BE2C (cell line): ENCODE data around the gene CTSZ.
A peak's percentile ranks its signal among the peaks of the same experiment; 100 is the strongest.

ENCODE experiments used
- DNase-seq: peaks from one replicate; pipeline ENCODE4 v3.0.0-alpha.2; 2020
- H3K27me3 ChIP-seq: fragments of 250-450 bp; sonication (Bioruptor Pico); 2 replicates; pipeline ENCODE4 v1.5.1; 2020; ENCODE audit warnings: mild to moderate bottlenecking
- H3K36me3 ChIP-seq: fragments of 250-450 bp; sonication (Bioruptor Pico); 2 replicates; pipeline ENCODE4 v1.5.1; 2020; ENCODE audit warnings: mild to moderate bottlenecking
- H3K4me1 ChIP-seq: fragments of 250-450 bp; sonication (Bioruptor Pico); 2 replicates; pipeline ENCODE4 v1.5.1; 2020
- H3K4me3 ChIP-seq: 2 replicates; pipeline ENCODE4 v1.5.1; 2011; ENCODE audit warnings: low read depth, low read length
- H3K9me3 ChIP-seq: fragments of 250-450 bp; sonication (Bioruptor Pico); 2 replicates; pipeline ENCODE4 v1.5.1; 2020
- TF ChIP-seq, protein P1 (sequence below): IDR thresholded peaks from 2 replicates; pipeline ENCODE4 v1.5.1; 2012; ENCODE audit warnings: mild to moderate bottlenecking, low read depth, low read length

Gene CTSZ

GRCh38 chr20:59017493-59018231 lies 10.6 kb upstream of the CTSZ start:
- H3K4me1 ChIP-seq: peaks cover 12% of the 10 kb centered on the region
- no peaks in the 10 kb centered on the region for H3K9me3 ChIP-seq
- no peak for DNase-seq
- H3K4me3 ChIP-seq: no peak overlapping the region
- H3K36me3 ChIP-seq: peaks cover 6% of the 10 kb centered on the region
- H3K27me3 ChIP-seq: no peaks in the 10 kb centered on the region
- TF ChIP-seq, protein P1, sequence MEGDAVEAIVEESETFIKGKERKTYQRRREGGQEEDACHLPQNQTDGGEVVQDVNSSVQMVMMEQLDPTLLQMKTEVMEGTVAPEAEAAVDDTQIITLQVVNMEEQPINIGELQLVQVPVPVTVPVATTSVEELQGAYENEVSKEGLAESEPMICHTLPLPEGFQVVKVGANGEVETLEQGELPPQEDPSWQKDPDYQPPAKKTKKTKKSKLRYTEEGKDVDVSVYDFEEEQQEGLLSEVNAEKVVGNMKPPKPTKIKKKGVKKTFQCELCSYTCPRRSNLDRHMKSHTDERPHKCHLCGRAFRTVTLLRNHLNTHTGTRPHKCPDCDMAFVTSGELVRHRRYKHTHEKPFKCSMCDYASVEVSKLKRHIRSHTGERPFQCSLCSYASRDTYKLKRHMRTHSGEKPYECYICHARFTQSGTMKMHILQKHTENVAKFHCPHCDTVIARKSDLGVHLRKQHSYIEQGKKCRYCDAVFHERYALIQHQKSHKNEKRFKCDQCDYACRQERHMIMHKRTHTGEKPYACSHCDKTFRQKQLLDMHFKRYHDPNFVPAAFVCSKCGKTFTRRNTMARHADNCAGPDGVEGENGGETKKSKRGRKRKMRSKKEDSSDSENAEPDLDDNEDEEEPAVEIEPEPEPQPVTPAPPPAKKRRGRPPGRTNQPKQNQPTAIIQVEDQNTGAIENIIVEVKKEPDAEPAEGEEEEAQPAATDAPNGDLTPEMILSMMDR: no peak

DNA sequence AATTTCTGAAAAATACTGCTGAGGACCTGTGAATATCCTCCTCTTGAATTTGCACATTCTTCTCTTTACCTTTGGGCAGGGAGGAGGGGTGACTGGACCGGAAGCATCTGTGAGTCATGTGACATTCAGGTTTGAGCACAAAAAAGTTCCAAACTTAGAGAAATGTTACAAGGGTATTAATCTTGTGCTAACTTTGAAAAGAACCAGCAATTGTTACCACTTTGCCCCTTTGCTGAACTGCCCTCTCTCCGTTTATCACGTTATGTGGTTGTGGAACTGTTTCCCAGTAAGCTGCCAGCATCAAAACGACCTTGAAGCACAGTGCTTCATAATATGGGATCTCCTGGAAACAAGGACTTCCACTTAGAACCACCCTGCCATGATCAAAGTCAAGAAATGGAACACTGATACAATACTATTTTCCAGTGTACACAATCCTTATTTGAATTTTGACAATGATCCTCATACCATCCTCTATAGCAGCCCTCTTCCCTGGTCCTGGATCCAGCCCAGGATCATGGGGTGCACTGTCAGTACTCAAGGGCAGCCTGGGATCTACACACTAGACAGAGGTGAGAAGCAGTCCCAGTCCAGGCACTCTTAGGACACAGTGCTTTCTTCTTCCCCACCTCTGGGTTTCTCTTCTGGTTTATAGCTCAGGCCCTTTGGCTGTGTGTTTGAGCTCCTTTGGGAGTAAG lies 9.9 kb upstream of the CTSZ start:
- DNase-seq: no peak
- TF ChIP-seq, protein P1: no peak

DNA sequence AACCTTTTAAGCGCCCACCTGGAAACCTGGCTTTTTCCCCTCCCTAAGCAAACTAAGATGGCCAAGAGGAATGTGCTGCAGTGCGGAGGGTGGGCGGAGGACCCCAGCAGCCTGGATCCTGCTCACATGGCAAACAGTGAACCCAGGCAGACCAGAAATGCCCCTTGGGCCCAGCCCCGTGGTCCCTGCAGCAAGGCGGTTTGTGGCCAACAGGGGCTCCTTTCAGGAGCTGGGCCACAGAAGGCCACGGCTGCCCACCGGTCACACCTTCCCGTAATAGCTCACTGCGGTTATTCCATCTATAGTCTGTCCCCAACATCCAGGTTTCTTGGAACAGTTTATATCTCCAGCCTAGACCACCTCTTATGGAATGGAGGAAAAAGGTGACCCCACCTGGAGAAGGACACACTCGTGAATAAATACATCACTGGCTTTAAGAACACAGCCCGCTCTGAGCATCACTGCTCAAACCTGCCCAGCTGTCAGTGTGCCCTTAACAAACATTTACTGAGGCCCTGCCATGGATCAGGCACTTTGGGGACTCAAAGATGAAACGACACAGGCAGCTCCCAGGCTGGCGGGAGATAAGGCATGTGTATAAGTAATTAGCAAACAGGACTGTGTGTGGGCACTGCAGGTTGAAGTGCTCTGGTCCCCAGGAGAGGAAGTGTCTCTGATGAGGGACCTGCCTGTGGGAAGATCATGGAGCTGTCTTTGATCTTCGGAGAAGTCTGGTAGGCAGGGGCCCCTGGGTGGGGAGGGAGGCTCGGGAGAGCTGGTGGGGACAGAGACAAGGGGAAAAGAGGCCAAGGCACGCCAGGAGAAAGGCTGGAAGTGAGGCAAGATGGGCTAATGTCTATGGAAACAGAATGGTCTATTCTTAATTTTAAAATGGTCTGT lies 9.0 kb upstream of the CTSZ start:
- H3K4me3 ChIP-seq: no peak overlapping the region
- H3K9me3 ChIP-seq: no peaks in the 10 kb centered on the region
- no peaks in the 10 kb centered on the region; the same call in 1 of the 2 replicates for H3K36me3 ChIP-seq
- H3K27me3 ChIP-seq: no peaks in the 10 kb centered on the region
- peaks cover 10% of the 10 kb centered on the region for H3K4me1 ChIP-seq
- DNase-seq: peak; percentile 55
- TF ChIP-seq, protein P1: no peak

More for the DNA sequence above, 9.9 kb upstream of the CTSZ start:
- Histone ChIP-seq H3K4me3 (no peak overlapping the region), H3K36me3 (peaks cover 2% of the 10 kb centered on the region), H3K9me3 (no peaks in the 10 kb centered on the region), H3K27me3 (no peaks in the 10 kb centered on the region), H3K4me1 (peaks cover 12% of the 10 kb centered on the region)

- Histone ChIP-seq H3K9me3 (no peaks in the 10 kb centered on the region), H3K4me3 (no peak overlapping the region), H3K36me3 (no peaks in the 10 kb centered on the region; the same call in 1 of the 2 replicates), H3K4me1 (peaks cover 7% of the 10 kb centered on the region), H3K27me3 (no peaks in the 10 kb centered on the region)
- TF ChIP-seq, protein P1: no peak
- DNase-seq: no peak
Measured at GRCh38 chr20:59015411-59015810, 8.4 kb upstream of the CTSZ start.

DNA sequence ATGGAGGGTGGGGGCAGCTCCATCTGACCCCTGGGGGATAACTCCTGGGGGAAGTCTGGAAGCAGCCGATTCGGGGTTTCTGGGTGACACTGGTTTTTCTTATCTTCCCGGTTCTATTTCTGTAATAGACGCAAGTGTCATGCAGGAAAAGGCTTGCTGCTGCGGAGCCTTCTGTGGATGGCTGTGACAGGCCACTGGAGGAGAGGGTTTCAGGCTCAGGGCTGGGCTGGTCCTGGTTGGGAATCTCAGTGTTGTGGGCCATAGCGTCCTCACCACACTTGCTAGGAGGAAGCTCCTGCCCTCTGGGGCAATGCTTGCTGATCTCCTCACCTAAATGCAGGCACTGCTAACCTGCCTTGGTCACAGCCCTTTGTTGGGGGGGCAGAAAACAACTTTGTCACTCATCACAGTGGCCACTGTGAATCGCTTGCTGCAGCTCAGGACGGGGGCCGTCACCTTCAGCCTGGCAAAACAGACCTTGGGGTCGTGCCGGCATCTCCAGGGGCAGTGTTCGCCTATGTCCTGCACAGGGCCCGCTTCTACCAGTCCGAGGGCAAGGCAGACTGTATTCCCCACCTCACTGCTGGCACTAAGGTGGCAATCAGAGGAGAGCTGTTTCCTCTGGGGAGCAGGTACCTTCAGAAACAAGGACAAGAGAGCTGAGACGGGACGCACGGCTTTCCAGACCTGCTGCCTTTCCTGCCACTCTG lies 7.8 kb upstream of the CTSZ start:
- DNase-seq: no peak
- H3K4me1 ChIP-seq: peaks cover 7% of the 10 kb centered on the region
- TF ChIP-seq, protein P1: no peak
- no peaks in the 10 kb centered on the region; the same call in 1 of the 2 replicates for H3K36me3 ChIP-seq
- H3K4me3 ChIP-seq: no peak overlapping the region
- H3K27me3 ChIP-seq: no peaks in the 10 kb centered on the region
- H3K9me3 ChIP-seq: no peaks in the 10 kb centered on the region
